GM11168 (cell line): ENCODE data around the gene MOSPD3.

ENCODE experiments used
- in situ Hi-C: fragments of 300-500 bp; cut with MboI; formaldehyde crosslinking; loops from one replicate; pipeline ENCODE4 v1.12.0; 2022; ENCODE audit warnings: low sequenced_read_pairs; ENCODE audit not compliant: unreplicated experiment

MOSPD3 gene, protein sequence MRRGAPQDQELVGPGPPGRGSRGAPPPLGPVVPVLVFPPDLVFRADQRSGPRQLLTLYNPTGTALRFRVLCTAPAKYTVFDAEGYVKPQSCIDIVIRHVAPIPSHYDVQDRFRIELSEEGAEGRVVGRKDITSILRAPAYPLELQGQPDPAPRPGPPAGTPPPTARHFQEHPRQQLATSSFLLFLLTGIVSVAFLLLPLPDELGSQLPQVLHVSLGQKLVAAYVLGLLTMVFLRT

GRCh38 chr7:100611983-100612729 is at the start of gene MOSPD3:
TSS of gene MOSPD3 (plus strand) at chr7:100612540. CDS start at chr7:100612792, 252 bp downstream.
- in situ Hi-C loops, result no loop called here

DNA sequence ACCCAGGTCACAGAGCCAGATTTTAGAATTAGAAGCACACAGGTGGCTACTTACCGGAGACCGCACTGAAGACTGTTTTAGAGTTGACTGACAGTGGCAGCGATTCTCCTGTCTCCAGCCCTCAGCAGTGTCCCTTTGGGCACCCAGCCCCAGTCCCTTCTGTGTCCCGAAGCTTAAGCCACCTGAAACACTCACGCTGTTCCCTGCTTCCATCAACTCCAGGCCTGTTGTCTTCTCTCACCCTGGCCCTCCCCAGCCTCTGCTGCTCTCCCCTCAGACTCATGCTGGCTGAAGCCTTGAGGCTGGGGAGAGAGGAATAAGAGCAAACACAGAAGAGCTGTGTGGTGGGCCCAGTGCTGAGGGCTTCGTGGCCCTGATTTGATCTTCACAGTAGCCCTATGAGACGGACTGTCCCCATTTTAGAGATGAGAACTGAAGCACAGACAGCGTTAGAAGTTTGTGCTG is 49.2 kb upstream of the MOSPD3 start:
- in situ Hi-C loops, result loop anchor here (5.0 kb wide), 1 partner anchor 81 kb away; the partner anchor contains the start of gene NYAP1

GRCh38 chr7:100563809-100564400 is 48.4 kb upstream of the MOSPD3 start:
- in situ Hi-C loops, result loop anchor here (5.0 kb wide), 1 partner anchor 82 kb away; the partner anchor contains the start of gene NYAP1

- in situ Hi-C loops, result loop anchor here (5.0 kb wide), 1 partner anchor 82 kb away; the partner anchor contains the start of gene NYAP1
These were observed 47.9 kb upstream of the MOSPD3 start for GRCh38 chr7:100564405-100564804.

GRCh38 chr7:100565133-100565571 is 47.2 kb upstream of the MOSPD3 start:
- in situ Hi-C loops, result no loop called here

- in situ Hi-C loops, result no loop called here
These were observed 46.3 kb upstream of the MOSPD3 start for GRCh38 chr7:100566018-100566531.

DNA sequence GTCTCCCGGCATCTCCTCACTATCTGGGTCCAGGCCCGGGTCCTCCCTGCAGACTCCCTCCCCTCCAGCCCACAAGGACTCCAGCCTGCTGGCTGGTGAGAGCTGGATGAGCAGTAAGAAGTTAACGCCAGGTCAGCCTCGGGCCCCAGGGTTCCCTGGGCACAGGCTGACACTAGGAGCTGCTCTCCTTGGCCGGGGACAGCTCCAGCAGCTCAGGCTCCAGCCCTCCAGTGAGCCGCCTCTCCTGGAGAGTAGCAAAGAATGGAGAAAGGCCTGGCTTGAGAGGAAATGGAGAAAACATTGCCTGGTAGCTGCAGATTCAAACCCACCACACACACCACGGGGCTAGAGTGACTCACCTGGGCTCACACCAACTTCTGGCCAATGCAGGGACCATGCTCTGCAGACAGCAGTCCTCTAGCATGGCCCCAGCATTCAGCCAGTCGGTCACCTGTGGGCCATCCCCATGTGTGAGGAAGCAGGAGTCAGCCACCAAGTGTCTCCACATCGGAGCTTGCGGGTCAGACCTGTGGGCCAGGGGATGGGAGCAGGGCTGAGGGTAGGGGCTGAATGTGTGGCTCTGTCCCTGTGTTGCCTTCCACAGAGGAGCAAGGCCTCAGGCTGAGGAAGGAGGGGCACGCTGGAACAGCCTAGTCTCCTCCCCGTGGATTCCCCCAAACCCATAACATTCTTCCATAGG is 45.2 kb upstream of the MOSPD3 start:
- in situ Hi-C loops, result no loop called here

DNA sequence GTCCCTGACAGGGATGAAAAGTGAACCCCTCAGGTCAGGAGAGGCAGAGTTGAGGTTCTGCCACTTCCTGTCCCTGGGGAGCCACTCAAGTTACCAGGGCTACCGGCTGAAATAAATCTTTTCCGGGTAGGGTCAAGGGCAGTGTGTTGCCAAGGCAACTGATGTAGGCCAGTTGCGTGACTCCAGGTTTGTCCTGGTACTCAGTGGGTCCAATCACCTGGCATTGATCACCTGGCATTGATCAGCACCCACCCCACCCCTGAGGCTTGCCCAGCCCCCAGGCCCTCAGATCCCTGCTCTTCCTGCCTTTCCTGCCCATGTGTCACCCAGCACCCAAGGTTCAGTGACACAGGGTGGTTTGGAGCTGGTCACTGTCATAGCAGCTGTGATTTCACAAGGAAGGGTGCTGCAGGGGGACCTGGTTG is 44.6 kb upstream of the MOSPD3 start:
- in situ Hi-C loops, result no loop called here

DNA sequence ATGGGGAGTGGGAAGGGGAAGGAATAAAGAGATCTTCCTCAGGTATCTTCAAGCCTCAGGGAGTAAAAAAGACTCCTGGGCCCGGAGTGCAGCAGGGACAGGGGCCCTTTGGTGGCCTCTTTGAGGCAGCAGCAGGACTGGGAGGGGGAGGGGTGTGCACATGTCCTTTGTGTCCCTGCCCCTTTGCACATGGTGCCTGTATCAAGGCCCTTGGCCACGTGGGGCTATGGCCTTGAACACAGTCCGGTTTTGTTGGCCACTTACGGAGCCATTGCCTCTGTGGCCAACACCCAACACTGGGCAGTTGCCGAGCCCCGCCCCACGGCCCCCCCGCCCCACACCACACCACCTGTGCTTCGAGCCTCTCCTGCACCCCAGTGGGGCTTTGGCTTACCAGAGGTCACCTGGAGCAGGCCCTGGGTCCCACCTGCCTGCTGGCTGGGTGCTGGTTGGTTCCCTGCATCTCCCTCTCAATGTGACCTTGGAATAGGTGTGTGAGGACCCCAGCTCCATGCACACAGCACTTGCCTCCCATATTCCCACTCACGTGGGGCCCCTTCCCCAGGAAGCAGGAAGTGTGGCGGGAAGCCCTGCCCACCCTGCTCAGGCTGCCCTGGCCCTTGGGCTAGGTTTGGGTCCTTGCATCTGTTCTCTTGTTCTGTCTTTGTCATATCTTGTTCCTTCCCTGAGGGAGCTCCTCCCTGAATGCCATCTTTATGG is 44.0 kb upstream of the MOSPD3 start:
- in situ Hi-C loops, result no loop called here

DNA sequence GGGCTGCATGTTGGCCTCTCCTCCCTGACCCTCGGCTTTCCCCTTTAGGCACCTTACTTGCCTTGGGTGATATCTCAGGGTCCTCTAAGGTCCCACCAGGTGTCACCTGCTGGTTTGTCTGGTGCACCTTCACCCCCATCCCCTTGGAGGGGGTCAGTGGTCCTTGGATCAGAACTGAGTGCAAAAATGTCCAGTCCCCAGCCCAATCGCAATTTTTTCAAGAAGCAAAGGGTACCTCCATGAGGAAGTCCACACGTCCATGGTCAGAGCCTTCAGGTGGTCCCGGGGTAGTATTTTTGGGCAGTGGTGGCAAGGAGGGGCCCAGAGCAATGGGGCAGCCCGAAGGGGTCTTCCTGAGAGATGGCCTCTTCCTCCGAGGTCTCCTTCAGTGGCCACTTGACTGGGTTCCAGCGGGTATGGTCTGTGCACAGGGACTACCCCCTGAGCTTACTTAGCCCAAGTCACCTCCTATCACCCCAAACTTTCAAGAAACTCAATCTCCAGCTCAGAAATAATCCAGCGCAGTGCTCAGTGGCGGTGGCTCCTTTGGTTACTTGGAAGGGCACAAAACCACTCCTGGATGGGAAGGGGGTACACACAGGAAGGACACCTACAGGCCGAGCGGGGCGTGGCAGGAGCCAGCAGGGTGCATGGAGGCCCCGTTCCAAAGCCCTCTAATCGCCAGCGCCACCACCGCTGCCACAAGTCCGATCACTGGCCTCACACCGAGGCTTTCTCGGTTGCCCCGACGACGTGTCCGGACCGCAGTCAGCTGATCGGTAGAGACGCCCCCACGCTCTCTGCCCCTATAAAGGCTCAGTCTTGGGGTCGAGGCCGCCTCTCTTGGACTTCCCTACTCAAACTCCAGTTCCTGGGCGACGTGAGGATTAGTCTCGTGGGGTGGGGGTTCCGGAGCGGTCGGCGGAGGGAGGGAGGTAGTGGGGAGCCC is 43.2 kb upstream of the MOSPD3 start:
- in situ Hi-C loops, result no loop called here

DNA sequence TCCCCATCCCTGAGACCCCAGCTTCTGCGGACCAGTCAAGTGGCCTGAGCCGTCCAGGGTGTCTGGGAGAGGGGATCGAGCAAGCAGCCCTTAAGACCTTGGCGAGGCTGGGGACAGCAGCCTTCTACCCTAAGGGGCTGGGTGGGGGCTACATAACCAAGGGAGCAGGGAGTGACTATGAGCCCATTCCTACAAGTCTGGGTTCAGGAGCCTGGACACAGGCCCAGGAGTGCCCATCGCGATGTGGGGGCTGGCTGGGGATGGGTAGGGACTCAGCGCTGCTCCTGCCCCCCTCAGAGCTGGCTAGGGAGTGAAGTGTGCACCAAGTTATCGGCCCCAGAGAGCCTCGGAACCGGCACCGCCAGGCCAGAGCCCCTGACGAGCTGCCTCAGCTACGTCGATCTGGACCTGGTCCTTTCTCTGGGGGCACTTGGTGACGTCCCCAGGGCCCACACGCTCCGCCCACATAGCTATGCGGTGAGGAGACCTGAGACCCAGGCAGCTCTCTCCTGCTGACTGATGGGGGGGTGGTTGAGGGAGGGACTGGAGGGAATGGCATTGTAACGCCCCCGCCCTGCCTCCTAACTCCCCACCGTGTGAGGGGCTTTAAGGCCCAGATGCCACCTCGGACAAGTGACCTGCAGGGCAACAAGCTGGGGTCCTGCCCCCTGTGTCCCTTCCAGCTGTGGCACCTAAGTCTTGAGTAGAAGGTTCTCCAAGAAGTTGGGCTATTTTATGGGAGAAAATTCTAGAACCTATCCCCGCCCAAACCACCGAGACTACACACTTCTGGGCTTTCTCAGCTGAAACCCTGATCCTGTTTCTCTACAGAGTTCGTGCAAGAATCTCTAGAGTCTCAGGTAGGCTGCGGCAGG is 41.1 kb upstream of the MOSPD3 start:
- in situ Hi-C loops, result no loop called here

GRCh38 chr7:100571829-100572116 is 40.6 kb upstream of the MOSPD3 start:
- in situ Hi-C loops, result no loop called here

DNA sequence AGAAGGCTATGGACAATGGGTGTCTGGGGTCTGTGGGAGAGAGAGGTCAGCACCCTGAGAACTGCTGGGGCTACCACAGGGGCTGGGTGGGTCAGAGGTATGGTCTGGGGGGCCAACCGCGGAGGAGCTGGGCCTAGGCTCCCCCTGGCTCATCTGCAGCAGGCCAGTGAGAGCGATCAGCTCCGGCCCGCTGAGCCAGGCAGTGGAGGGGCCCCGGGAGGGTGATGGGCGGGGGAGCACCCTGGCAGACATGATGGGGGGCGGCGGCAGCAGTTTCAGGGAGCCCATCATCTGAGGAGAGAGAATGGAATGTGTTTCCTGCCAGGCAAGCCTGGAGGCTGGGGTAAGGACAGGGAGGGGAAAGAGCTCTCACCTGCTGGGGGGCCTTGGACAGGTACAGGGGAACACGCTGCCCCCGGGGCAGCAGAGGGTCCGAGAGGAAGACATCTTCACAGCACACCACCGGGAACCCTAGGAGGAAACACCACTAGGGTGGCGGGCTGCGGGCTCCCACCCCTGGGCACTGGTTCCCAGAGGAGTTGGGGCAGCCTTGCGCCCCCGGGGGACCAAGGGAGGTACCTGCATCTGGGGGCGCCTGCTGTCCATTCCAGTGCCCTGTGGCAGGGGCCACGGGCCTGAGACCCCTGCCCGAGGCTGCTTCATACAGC is 39.9 kb upstream of the MOSPD3 start:
- in situ Hi-C loops, result no loop called here

DNA sequence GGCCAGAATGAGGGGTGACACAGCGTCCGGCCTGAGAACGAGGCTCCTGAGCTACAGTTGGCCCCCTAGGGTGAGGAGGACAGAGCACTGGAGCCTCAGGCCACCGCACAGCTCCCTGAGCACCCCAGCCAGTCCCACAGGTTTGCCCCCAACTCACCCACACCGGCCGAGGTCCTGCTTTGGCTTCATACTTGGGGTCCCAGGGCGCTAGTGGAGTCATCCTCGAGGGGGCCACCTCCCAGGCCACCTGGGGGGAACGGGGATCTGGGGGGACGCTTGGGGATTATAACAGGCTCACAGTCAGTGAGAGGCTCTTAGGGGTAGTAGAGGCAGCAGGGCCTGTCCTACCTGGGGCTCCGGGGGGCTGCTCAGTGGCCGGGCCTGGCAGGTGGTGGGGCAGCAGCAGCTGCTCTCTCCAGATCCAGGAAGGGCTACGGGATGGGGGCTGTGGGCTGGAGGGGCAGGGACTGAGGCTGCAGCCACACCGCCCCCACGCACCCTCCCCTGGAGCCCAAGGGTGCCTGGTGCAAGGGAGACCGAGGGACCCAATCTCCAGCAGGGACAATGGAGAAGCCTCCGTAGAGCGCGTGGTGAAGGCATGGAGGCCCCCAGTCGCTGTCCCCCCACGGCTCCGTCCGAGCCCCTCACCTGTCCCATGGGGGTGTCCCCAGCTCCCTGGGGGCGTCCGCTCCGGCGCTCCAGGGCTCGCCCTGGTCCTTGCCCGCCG is 39.2 kb upstream of the MOSPD3 start:
- in situ Hi-C loops, result no loop called here

GRCh38 chr7:100573691-100574361 is 38.5 kb upstream of the MOSPD3 start, which contains the start of gene SAP25:
TSS of gene SAP25 (minus strand) at chr7:100573900. CDS start at chr7:100573742, 158 bp downstream.
- in situ Hi-C loops, result no loop called here
